ENCODE results near the gene NTNG1.

The NTNG1 gene

DNA sequence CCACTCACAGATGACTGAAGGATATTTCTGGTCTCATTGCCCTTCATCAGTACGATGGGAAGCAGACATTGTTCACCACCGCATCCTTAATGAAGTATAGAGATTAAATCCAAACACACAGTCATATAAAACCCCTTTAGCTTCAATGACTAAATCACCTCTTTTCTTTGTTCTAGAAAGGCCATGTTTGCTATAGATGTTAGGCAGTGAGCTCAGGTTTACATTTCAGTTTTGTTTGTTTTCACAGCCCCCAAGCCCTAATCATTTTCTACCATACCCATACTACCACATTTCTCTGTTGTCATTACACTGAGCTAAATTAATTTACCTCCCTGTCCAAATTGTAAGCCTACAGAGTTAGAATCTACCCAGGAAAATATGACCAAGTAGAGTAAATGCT is 385.1 kb downstream of the NTNG1 start:
- DNase-seq: no peak

DNA sequence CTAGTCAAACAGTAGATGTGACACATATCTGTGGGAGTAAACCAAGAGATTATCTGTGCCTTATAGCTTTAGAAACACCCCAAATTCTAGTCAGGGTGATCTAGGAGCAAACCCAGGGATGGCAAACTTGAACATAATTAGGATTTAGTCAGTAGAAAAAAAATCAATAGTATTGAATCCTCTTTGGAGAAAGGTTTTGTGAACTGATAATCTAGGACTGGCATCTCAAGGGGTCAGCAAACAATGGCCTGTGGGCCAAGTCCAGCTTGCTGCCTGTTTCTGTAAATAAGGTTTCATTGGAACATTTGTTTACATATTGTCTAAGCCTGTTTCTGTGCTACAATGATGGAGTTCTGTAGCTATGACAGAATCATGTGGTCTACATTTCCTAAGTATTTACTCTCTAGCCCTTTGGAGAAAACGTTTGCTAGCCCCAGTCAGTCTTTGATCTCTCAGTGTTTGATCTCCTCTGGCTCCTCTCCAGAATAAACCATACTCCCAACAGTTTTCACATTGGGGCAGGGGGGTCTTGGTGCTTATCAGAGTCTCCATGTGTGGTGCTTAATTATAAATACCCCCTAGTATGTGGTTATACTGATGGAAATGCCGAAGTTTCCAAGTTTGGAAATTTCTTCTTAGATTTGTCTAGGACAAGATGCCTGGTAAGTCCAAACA is 385.8 kb downstream of the NTNG1 start:
- DNase-seq: no peak

DNA sequence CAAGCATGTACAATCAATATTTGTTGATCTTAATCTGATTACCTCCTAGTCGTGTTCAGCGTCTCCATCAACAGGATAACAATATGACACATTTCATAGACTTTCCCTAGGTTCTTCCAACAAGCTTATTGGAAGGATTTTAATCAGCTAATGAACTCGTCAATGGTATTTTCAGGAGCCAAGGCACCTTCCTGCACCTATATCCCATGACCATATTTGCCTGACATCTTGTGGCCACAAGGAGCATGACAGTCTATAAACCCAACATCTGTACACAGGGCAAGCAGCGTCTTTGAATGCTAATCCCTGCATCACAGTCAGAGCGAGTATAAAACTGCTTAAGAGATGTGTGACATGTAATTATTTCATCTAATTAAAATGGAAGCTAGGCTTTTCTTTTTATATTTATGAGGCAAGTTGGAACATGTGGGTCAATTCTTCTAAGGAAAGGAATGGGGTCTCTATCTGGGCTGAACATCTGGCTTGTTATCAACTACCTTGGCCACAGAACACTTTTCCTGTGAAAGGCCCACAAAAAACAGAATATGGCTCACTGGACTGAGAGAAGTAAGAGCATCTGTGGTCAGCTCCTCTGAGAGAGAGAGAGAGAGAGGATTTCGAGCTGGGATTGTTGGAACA is 388.8 kb downstream of the NTNG1 start:
- DNase-seq: no peak

DNA sequence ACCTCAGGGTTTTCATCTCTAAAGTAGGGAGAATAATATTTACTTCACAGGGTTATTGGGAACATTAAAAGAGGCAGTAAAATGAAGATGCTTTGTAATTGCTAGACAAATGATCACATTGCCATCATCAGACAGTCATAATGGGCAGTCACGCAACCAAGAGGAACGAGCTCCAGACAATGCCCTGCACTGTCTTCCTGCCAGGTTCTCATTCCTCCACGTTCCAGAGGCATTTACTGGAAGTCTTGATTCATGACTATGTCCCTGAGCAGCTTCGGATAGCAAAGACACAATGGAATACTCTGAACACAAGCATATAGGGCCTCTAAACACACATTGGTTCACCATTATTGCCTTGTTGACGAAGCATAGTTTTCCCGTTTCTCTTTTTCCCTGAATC is 389.7 kb downstream of the NTNG1 start:
- no peak for DNase-seq

DNA sequence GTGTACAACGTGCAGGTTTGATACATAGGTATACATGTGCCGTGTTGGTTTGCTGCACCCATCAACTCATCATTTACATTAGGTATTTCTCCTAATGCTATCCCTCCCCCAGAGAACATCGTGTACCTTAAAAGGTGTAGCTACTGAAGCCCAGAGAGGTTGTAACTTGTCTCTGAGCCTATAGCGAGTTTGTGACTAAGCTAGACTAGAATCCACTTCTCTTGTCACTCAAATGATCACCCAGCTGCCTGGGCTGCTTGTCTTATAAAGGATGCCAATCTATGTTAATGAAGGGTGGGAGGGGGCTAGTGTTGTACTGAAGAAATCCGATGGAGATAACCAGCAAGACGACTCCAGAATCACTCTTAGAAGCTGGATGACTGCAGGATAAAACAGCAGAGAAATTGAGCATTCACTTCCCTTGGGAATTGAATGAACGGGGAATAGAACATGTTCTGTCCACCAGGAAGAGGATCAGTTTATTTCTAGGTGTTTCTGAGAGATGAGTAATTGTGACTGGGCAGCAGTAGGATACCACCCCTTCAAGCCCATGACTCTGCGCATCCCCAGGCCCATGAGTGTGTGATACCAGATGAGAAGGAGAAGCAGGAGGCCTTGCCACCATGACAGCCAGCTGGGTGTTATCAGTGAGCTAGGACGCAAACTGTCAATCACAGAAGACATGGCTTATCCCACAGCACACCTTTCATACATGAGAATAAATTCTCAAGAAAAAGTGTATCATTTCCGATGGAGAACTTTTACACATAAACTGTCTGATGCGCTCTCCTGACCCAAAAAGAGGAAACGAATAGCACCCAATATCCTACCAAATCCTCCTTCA is 390.4 kb downstream of the NTNG1 start:
- no peak for DNase-seq

DNA sequence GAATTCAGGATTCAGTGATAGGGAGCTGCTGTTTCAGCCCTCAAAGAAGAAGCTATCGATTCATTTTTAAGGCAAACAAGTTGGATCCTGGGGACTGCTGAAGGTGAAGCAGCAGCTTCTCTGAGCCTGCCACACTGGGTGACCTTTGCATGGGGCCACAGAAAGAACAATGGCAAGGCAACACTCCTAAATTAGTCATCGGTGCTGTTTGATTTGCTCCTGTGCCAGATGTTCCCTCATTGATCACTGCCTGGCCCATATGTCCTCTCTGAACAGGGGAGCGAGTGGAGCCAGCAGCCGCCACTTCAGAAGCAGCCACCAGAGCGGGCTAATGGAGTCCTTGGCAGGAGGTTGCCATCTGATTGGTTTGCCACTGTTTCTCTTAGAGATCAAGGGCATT is 391.5 kb downstream of the NTNG1 start:
- no peak for DNase-seq
